MM.1S (cell line): ENCODE measurements around the gene SMYD4.
"Not testable (repeated sequence)": the region's sequence is repeated elsewhere in the genome, so short reads cannot be mapped to it uniquely, and the experiment has no call there.

Experiments
- DNase-seq: peaks from one replicate; pipeline ENCODE4 v3.0.0-alpha.2; 2015
- H2AFZ ChIP-seq: fragments of 300-600 bp; sonication (generic); 2 replicates; pipeline ENCODE4 v1.6.0; 2016; ENCODE audit warnings: antibody characterized with exemption, low read length
- H3F3A ChIP-seq: fragments of 300-600 bp; sonication (generic); 2 replicates; pipeline ENCODE4 v1.6.1; 2016; ENCODE audit warnings: mild to moderate bottlenecking, antibody characterized with exemption, low read length, moderate library complexity, mixed read lengths; ENCODE audit not compliant: insufficient read depth
- H3K27ac ChIP-seq: fragments of 300-600 bp; sonication (generic); 2 replicates; pipeline ENCODE4 v1.5.1; 2016; ENCODE audit warnings: mild to moderate bottlenecking, low read length
- H3K27me3 ChIP-seq: fragments of 300-600 bp; sonication (generic); replicated peaks from 2 replicates; pipeline ENCODE4 v1.6.0; 2016; ENCODE audit warnings: low read length; ENCODE audit not compliant: insufficient read depth
- H3K36me3 ChIP-seq: fragments of 300-600 bp; sonication (generic); replicated peaks from 2 replicates; pipeline ENCODE4 v1.6.1; 2016; ENCODE audit warnings: mild to moderate bottlenecking, low read length, mixed read lengths; ENCODE audit not compliant: insufficient read depth
- H3K4me1 ChIP-seq: fragments of 300-600 bp; sonication (generic); 2 replicates; pipeline ENCODE4 v1.6.1; 2016; ENCODE audit warnings: low read length, mixed read lengths
- H3K4me2 ChIP-seq: fragments of 300-600 bp; sonication (generic); 2 replicates; pipeline ENCODE4 v1.6.0; 2016; ENCODE audit warnings: low read depth, low read length
- H3K4me3 ChIP-seq: fragments of 300-600 bp; sonication (generic); 2 replicates; pipeline ENCODE4 v1.5.1; 2016; ENCODE audit warnings: low read length, mixed read lengths
- H3K79me2 ChIP-seq: fragments of 300-600 bp; sonication (generic); 2 replicates; pipeline ENCODE4 v1.6.1; 2016; ENCODE audit warnings: mixed run types, low read length, mixed read lengths
- H3K9ac ChIP-seq: fragments of 300-600 bp; sonication (generic); 2 replicates; pipeline ENCODE4 v1.6.1; 2016; ENCODE audit warnings: low read length, mixed read lengths
- H3K9me2 ChIP-seq: fragments of 300-600 bp; sonication (generic); replicated peaks from 2 replicates; pipeline ENCODE4 v1.6.1; 2016; ENCODE audit warnings: mild to moderate bottlenecking, low read length, mixed read lengths; ENCODE audit not compliant: insufficient read depth
- H3K9me3 ChIP-seq: fragments of 300-600 bp; sonication (generic); replicated peaks from 2 replicates; pipeline ENCODE4 v1.6.1; 2016; ENCODE audit warnings: mild to moderate bottlenecking, low read length, mixed read lengths; ENCODE audit not compliant: insufficient read depth
- H4K20me1 ChIP-seq: fragments of 300-600 bp; sonication (generic); 2 replicates; pipeline ENCODE4 v1.6.1; 2016; ENCODE audit warnings: mild to moderate bottlenecking, low read length, moderate library complexity, mixed read lengths; ENCODE audit not compliant: insufficient read depth
- EZH2 ChIP-seq: fragments of 300-600 bp; sonication (generic); optimal IDR thresholded peaks from 2 replicates; pipeline ENCODE3; 2017; ENCODE audit warnings: low read depth, mild to moderate bottlenecking, antibody characterized with exemption, low read length, mixed read lengths
- EZH2phosphoT487 ChIP-seq: fragments of 300-600 bp; sonication (generic); IDR thresholded peaks from 2 replicates; pipeline ENCODE4 v1.6.1; 2018; ENCODE audit warnings: antibody characterized with exemption, low read length
- TF ChIP-seq, protein P1 (sequence below): fragments of 300-600 bp; sonication (generic); IDR thresholded peaks from 2 replicates; pipeline ENCODE4 v1.5.1; 2016; ENCODE audit warnings: antibody characterized with exemption, low read length, mixed read lengths

SMYD4 gene

DNA sequence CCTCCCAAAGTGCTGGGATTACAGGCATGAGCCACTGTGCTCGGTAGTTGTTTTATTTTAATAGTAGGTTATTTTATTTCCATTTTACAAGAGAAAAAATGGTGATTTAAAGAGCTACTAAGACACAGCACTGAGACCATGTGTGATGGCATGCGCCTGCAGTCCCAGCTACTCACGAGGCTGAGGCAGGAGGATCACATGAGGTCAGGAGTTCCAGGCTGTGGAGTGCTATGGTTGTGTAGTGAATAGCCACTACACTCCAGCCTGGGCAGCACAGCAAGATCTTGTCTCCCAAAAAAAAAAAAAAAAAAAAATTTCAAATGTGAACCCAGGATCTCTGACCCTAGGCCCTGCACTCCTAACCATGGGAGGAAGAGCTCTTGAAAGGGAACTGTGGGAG, 64.1 kb downstream of the SMYD4 start:
- Histone ChIP-seq H3K9me2 (no peaks in the 10 kb centered on the region), H3K36me3 (no peaks in the 10 kb centered on the region), H3K4me1 (peaks cover 15% of the 10 kb centered on the region), H3K4me3 (no peak overlapping the region), H2AFZ (no peak overlapping the region), H3F3A (peaks cover 11% of the 10 kb centered on the region), H3K27ac (no peak overlapping the region), H4K20me1 (no peaks in the 10 kb centered on the region), H3K4me2 (no peak overlapping the region), H3K79me2 (no peaks in the 10 kb centered on the region), H3K27me3 (no peaks in the 10 kb centered on the region), H3K9ac (no peak overlapping the region), H3K9me3 (no peaks in the 10 kb centered on the region)
- TF ChIP-seq, protein P1, sequence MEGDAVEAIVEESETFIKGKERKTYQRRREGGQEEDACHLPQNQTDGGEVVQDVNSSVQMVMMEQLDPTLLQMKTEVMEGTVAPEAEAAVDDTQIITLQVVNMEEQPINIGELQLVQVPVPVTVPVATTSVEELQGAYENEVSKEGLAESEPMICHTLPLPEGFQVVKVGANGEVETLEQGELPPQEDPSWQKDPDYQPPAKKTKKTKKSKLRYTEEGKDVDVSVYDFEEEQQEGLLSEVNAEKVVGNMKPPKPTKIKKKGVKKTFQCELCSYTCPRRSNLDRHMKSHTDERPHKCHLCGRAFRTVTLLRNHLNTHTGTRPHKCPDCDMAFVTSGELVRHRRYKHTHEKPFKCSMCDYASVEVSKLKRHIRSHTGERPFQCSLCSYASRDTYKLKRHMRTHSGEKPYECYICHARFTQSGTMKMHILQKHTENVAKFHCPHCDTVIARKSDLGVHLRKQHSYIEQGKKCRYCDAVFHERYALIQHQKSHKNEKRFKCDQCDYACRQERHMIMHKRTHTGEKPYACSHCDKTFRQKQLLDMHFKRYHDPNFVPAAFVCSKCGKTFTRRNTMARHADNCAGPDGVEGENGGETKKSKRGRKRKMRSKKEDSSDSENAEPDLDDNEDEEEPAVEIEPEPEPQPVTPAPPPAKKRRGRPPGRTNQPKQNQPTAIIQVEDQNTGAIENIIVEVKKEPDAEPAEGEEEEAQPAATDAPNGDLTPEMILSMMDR = no peak
- TF ChIP-seq EZH2phosphoT487 (no peak), EZH2 (no peak)
- no peak for DNase-seq

DNA sequence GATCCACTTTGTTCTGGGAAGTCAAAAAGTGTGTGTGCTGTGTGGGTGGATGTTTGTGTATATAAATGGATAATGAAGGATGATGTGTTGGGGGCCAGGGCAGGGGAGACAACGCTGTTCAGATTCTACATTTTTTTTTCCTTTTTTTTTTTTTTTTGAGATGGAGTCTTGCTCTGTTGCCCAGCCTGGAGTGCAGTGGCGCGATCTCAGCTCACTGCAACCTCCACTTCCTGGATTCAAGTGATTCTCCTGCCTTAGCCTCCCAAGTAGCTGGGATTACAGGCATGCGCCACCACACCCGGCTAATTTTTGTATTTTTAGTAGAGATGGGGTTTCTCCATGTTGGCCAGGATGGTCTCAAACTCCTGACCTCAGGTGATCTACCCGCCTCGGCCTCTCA, 65.0 kb downstream of the SMYD4 start:
- peaks cover 11% of the 10 kb centered on the region for H3F3A ChIP-seq
- H4K20me1 ChIP-seq, H3K27me3 ChIP-seq, DNase-seq, H3K36me3 ChIP-seq, H3K9me2 ChIP-seq, H3K79me2 ChIP-seq, H3K9me3 ChIP-seq, H3K4me3 ChIP-seq: not testable (repeated sequence)
- H3K4me1 ChIP-seq = peaks cover 15% of the 10 kb centered on the region
- peak overlapping the region; percentile 46 for H2AFZ ChIP-seq
- peak overlapping the region; percentile 36; the same call in 1 of the 2 replicates for H3K4me2 ChIP-seq
- H3K9ac ChIP-seq = peak overlapping the region; percentile 1; the same call in 1 of the 2 replicates
- H3K27ac ChIP-seq = peak overlapping the region; percentile 60

DNA sequence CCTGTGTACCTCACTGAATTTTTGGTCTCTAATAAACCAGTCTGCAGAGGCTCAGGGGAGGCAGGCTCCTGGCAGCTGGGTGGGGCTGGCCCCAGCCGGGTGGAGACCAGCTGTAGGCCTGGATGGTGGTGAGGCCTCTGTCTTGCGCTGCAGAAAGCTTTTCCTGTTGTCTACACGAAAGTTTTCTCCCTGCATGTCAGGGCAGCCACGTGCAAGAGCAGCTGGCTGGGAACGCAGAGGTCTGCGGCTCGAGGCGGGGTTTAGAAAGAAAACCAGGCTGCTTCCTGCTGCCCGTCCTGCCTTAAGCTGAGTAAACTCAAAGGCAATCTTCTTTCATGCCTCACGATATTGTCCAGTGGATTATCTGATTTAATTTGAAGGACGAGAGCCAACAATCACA, 65.4 kb downstream of the SMYD4 start:
- TF ChIP-seq, protein P1 = no peak
- no peak for TF ChIP-seq EZH2phosphoT487
- TF ChIP-seq EZH2 = no peak
- Histone ChIP-seq H3K9me2 (no peaks in the 10 kb centered on the region), H3K4me2 (peak overlapping the region; percentile 36; the same call in 1 of the 2 replicates), H3K9me3 (no peaks in the 10 kb centered on the region), H3K4me3 (no peak overlapping the region), H4K20me1 (no peaks in the 10 kb centered on the region), H3K79me2 (no peaks in the 10 kb centered on the region), H3K9ac (peak overlapping the region; percentile 19; the same call in 1 of the 2 replicates), H3K36me3 (no peaks in the 10 kb centered on the region), H2AFZ (peak overlapping the region; percentile 46), H3K27me3 (no peaks in the 10 kb centered on the region), H3F3A (peaks cover 11% of the 10 kb centered on the region), H3K4me1 (peaks cover 15% of the 10 kb centered on the region), H3K27ac (peak overlapping the region; percentile 60)
- DNase-seq = peak; percentile 96
